HUES64 (cell line): Measurements from ENCODE around the gene CDC14B.
"Not testable (repeated sequence)": the region's sequence is repeated elsewhere in the genome, so short reads cannot be mapped to it uniquely, and the experiment has no call there.

Experiments used
- H3K27ac ChIP-seq: 2 replicates; pipeline ENCODE4 v1.7.0; 2013; ENCODE audit warnings: low read depth, low read length, inconsistent platforms
- H3K27me3 ChIP-seq: 2 replicates; pipeline ENCODE4 v1.6.1; 2013; ENCODE audit warnings: mild to moderate bottlenecking, low read length; ENCODE audit not compliant: insufficient read depth
- H3K36me3 ChIP-seq: 2 replicates; pipeline ENCODE4 v1.6.1; 2013; ENCODE audit warnings: mild to moderate bottlenecking, low read length; ENCODE audit not compliant: insufficient read depth
- H3K4me1 ChIP-seq: 2 replicates; pipeline ENCODE4 v1.6.1; 2013; ENCODE audit warnings: mild to moderate bottlenecking, low read length, moderate library complexity; ENCODE audit not compliant: insufficient read depth
- H3K4me3 ChIP-seq: 2 replicates; pipeline ENCODE4 v1.5.1; 2013; ENCODE audit warnings: mild to moderate bottlenecking, low read length, moderate library complexity
- H3K9ac ChIP-seq: 2 replicates; pipeline ENCODE4 v1.6.1; 2013; ENCODE audit warnings: mild to moderate bottlenecking, low read depth, low read length
- H3K9me3 ChIP-seq: 2 replicates; pipeline ENCODE4 v1.6.1; 2013; ENCODE audit warnings: low read depth, low read length; ENCODE audit not compliant: insufficient read depth
- WGBS: fragments of 150-250, 120-280 bp; methylation state at CpG from one replicate; pipeline ENCODE4 v1.1.7; 2013; ENCODE audit warnings: missing lambda C conversion rate; 5-methylcytosine and 5-hydroxymethylcytosine counted together

Gene CDC14B

GRCh38 chr9:96556701-96557461 lies 62.8 kb downstream of the CDC14B start:
- Histone ChIP-seq H3K9me3 (no peaks in the 10 kb centered on the region), H3K36me3 (peaks cover 4% of the 10 kb centered on the region; the same call in 1 of the 2 replicates), H3K4me3 (no peak overlapping the region), H3K9ac (no peak overlapping the region), H3K4me1 (peaks cover 29% of the 10 kb centered on the region), H3K27ac (no peak overlapping the region), H3K27me3 (no peaks in the 10 kb centered on the region)
- WGBS: 87% methylated on average over 15 of the region's 15 CpGs

GRCh38 chr9:96555567-96556386 lies 63.9 kb downstream of the CDC14B start:
- H3K9ac ChIP-seq: no peak overlapping the region
- peaks cover 29% of the 10 kb centered on the region for H3K4me1 ChIP-seq
- no peaks in the 10 kb centered on the region for H3K9me3 ChIP-seq
- WGBS: 95% methylated on average over 11 of the region's 11 CpGs
- no peaks in the 10 kb centered on the region; the same call in 1 of the 2 replicates for H3K36me3 ChIP-seq
- no peaks in the 10 kb centered on the region for H3K27me3 ChIP-seq
- H3K4me3 ChIP-seq: no peak overlapping the region
- no peak overlapping the region for H3K27ac ChIP-seq

- H3K4me1 ChIP-seq: peaks cover 29% of the 10 kb centered on the region
- H3K9ac ChIP-seq: no peak overlapping the region
- WGBS: 92% methylated on average over 9 of the region's 10 CpGs
- no peak overlapping the region for H3K27ac ChIP-seq
- H3K9me3 ChIP-seq: no peaks in the 10 kb centered on the region
- no peak overlapping the region for H3K4me3 ChIP-seq
- H3K36me3 ChIP-seq: no peaks in the 10 kb centered on the region; the same call in 1 of the 2 replicates
- no peaks in the 10 kb centered on the region for H3K27me3 ChIP-seq
Observed at GRCh38 chr9:96554801-96555566, 64.7 kb downstream of the CDC14B start.

- Histone ChIP-seq H3K9me3 (no peaks in the 10 kb centered on the region), H3K36me3 (no peaks in the 10 kb centered on the region; the same call in 1 of the 2 replicates), H3K4me3 (no peak overlapping the region), H3K4me1 (peaks cover 28% of the 10 kb centered on the region), H3K27me3 (no peaks in the 10 kb centered on the region), H3K9ac (no peak overlapping the region), H3K27ac (no peak overlapping the region)
- no CpG with 5 or more reads among the region's 1 CpG for WGBS
Observed at GRCh38 chr9:96554326-96554725, 65.3 kb downstream of the CDC14B start.

- no peak overlapping the region for H3K9ac ChIP-seq
- H3K9me3 ChIP-seq: no peaks in the 10 kb centered on the region
- no peak overlapping the region for H3K27ac ChIP-seq
- H3K27me3 ChIP-seq: no peaks in the 10 kb centered on the region
- peaks cover 16% of the 10 kb centered on the region for H3K4me1 ChIP-seq
- H3K36me3 ChIP-seq: no peaks in the 10 kb centered on the region; the same call in 1 of the 2 replicates
- H3K4me3 ChIP-seq: no peak overlapping the region
- WGBS: 91% methylated on average over 2 of the region's 2 CpGs
Observed at GRCh38 chr9:96553070-96553469, 66.6 kb downstream of the CDC14B start.

- Histone ChIP-seq H3K9me3 (no peaks in the 10 kb centered on the region), H3K4me1 (peaks cover 6% of the 10 kb centered on the region; the same call in 1 of the 2 replicates), H3K27ac (no peak overlapping the region), H3K9ac (no peak overlapping the region), H3K4me3 (no peak overlapping the region), H3K27me3 (no peaks in the 10 kb centered on the region), H3K36me3 (no peaks in the 10 kb centered on the region; the same call in 1 of the 2 replicates)
- WGBS: 96% methylated on average over 6 of the region's 6 CpGs
Observed at GRCh38 chr9:96551403-96551802, 68.2 kb downstream of the CDC14B start.

- Histone ChIP-seq H3K27ac (no peak overlapping the region), H3K9ac (no peak overlapping the region), H3K9me3 (no peaks in the 10 kb centered on the region), H3K27me3 (no peaks in the 10 kb centered on the region), H3K36me3 (no peaks in the 10 kb centered on the region; the same call in 1 of the 2 replicates), H3K4me1 (peaks cover 5% of the 10 kb centered on the region; the same call in 1 of the 2 replicates), H3K4me3 (no peak overlapping the region)
- WGBS: 91% methylated on average over 3 of the region's 4 CpGs
Observed at GRCh38 chr9:96550659-96551058, 69.0 kb downstream of the CDC14B start.

- not testable (repeated sequence) for H3K4me1 ChIP-seq, H3K9ac ChIP-seq, H3K9me3 ChIP-seq, H3K4me3 ChIP-seq, H3K27ac ChIP-seq, H3K27me3 ChIP-seq
- WGBS: 94% methylated on average over 15 of the region's 15 CpGs
- peaks cover 12% of the 10 kb centered on the region for H3K36me3 ChIP-seq
Observed at GRCh38 chr9:96543131-96543530, 76.5 kb downstream of the CDC14B start.

- Histone ChIP-seq H3K27ac (no peak overlapping the region), H3K27me3 (no peaks in the 10 kb centered on the region), H3K36me3 (peaks cover 21% of the 10 kb centered on the region), H3K4me1 (0 out of 2 replicates have a peak, but pooled peaks cover 3% of the 10 kb centered on the region), H3K9me3 (no peaks in the 10 kb centered on the region), H3K9ac (no peak overlapping the region), H3K4me3 (no peak overlapping the region)
- 91% methylated on average over 3 of the region's 3 CpGs for WGBS
Observed at GRCh38 chr9:96540106-96540505, 79.5 kb downstream of the CDC14B start.

GRCh38 chr9:96532173-96532572 lies 87.5 kb downstream of the CDC14B start:
- no peaks in the 10 kb centered on the region for H3K9me3 ChIP-seq
- no peak overlapping the region for H3K4me3 ChIP-seq
- H3K27ac ChIP-seq: no peak overlapping the region
- H3K4me1 ChIP-seq: no peaks in the 10 kb centered on the region
- H3K9ac ChIP-seq: no peak overlapping the region
- no peaks in the 10 kb centered on the region for H3K27me3 ChIP-seq
- peaks cover 28% of the 10 kb centered on the region for H3K36me3 ChIP-seq

- Histone ChIP-seq H3K9ac (no peak overlapping the region), H3K36me3 (peaks cover 34% of the 10 kb centered on the region), H3K9me3 (no peaks in the 10 kb centered on the region), H3K27me3 (no peaks in the 10 kb centered on the region), H3K4me1 (no peaks in the 10 kb centered on the region), H3K4me3 (no peak overlapping the region), H3K27ac (no peak overlapping the region)
- 93% methylated on average over 2 of the region's 2 CpGs for whole genome bisulfite sequencing
Observed at GRCh38 chr9:96524764-96525163, 94.9 kb downstream of the CDC14B start.
